Stimulated activated CD8-positive, alpha-beta memory T cell treated with anti-CD3 and anti-CD28 coated beads, Interleukin-12 subunit alpha, Interleukin-12 subunit beta, amount 100 ng/mL, for 24 hours (primary cell): ENCODE measurements around the gene EPS15.

Experiments used
- DNase-seq: peaks from one replicate; pipeline ENCODE4 v3.0.0-alpha.2; 2020; ENCODE audit errors: extremely low read depth

Gene EPS15

DNA sequence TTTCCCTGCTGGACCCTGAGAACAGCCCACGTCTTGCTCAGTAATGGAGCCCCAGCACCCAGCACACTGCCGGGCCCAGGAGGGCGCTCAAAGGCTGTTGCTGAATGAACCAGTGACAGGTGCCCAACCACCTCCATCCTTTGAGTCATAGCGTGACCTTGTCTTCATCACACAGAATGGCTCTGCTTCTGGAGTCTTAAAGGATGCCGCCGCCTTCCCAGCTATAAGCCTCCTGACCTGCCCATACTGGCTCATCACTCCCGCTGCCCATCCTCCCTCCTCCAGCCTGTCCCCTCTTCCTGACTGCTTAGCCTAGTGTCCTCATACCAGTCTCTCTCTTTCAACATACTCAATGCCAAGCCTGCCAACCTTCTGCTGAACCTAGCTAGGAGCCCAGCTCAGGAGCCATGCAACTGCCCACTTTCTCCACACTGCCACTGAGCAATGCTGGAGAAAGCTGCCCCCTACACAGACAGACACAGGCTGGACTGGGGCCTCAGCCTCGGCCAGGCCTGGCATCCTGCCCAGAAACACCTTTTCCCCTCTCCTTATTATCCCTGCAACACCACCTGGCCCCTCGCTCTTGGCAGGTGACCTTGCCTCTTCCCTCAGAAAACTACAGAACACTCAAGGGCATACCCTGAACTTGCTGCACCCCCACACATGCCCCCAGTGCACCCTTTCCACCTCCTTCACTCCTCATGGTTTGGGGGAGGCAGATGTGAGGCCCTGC lies 202.8 kb downstream of the EPS15 start:
- no peak for DNase-seq

DNA sequence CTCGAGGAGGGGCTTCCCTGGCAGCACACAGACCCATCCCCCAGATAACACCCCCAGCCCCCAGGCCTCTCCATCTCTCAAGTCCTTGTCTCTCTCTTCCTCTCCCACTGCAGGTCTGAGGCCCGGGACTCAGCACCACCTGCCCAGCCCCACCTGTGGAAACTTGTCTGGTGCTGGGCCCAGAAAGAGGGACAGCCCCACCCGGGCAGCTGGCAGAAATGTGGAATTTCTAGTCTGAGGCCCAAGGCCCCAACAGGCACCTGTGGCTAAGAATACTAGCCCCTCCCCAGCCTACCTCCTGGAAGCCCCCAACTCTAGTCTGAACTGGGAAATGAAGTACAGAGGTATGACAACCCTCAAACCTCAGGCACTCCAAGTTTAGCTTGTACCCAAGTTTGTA lies 204.1 kb downstream of the EPS15 start:
- DNase-seq = no peak

DNA sequence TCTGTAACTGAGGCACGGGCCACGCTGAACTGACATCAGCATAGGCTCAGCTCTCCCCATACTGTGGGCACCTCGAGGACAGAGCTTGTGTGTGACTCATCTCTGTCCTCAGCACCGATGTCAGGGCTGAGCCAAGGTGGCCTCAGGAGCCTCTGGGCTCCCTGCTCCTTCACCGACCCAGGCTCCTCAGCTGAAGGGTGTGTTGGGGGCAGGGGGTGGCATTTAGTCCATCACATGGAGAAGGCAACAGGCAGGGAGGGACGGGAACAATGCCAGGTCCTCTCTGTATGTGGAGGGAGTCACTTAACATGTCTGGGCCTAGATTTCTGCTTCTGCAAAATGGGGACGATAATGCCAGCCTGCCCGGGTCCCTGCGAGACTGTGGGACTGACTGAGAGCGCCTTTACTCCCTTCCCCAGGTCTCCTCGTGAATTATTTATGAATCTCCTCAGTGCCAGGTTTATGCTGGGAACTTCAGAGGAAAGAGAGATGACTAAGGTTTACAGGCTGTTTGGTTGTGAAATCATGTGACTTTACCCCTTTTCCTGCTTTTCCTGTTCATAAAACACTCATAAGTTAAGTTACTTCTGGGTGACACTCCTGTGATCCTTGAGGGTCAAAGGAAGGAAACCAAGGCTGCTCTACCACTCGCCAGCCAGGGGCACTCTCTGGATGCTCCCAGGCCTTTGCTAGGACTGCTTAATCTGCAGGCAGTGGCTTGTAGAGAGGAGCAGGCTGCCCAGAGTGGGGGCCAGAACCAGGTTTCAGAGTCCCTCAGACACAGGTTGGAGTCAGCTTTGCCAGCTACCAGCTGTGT lies 204.9 kb downstream of the EPS15 start:
- DNase-seq = no peak

DNA sequence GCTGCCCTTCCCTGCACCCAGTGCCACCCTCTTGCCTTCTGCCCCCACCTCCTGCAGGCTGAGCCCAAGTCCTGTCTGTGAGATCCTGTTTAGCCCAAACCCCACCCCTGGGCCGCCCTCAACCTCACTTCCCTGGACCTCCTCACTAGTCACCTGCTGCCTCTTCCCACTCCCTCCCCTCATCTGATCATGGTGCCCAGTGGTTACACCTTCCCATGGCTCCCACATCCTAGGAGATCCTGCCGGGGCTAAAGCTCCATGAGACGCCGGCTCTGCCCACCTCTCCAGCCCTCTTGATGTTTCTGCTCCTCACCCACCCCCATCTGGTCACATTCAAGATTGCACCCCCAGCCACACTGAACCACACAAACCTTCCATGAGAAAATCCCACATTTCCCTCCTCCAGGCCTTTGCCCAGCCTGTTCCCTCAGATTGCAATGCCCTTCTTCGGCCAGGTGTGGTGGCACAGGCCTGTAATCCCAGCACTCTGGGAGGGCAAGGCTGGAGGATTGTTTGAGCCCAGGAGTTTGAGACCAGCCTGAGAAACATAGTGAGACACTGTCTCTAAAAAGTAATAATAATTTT lies 205.7 kb downstream of the EPS15 start:
- no peak for DNase-seq

DNA sequence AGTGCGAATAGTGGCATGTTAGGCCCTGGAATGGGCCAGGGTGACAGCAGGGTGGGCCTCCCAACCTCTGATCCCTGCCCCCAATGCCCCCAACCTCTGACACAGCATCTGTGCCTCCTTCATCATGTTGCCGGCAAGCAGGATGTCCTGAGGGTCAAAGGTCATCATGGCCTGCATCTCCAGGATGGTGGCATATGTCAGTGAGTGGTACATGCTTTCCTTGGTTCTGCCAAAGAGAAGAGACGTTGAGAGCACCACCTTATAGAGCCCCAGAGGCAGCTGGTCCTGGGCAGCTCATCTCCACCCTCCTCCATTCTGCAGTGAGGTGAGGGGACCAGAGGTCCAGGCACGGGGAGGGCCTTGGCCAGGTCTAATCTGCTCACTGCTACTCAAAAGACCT lies 206.3 kb downstream of the EPS15 start:
- no peak for DNase-seq

DNA sequence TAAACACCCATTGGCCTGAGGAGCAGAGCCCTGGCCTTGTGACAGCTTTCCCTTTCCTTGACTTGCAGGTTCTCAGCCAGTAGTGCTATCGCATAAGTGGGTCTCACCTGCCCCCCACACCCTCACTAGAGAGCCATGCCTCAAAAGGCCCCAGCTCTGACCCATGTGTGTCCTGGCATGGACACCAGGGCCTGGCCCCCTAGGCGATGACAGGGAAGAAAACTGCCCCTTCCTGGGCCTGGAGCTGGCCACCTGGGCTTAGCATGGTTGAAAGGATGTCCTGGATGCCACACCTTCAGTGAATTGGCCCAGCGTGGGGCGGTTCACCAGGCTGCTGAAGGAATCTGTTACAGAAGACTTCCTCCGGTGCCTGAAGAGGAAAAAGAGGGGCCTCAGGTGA lies 207.2 kb downstream of the EPS15 start:
- no peak for DNase-seq

DNA sequence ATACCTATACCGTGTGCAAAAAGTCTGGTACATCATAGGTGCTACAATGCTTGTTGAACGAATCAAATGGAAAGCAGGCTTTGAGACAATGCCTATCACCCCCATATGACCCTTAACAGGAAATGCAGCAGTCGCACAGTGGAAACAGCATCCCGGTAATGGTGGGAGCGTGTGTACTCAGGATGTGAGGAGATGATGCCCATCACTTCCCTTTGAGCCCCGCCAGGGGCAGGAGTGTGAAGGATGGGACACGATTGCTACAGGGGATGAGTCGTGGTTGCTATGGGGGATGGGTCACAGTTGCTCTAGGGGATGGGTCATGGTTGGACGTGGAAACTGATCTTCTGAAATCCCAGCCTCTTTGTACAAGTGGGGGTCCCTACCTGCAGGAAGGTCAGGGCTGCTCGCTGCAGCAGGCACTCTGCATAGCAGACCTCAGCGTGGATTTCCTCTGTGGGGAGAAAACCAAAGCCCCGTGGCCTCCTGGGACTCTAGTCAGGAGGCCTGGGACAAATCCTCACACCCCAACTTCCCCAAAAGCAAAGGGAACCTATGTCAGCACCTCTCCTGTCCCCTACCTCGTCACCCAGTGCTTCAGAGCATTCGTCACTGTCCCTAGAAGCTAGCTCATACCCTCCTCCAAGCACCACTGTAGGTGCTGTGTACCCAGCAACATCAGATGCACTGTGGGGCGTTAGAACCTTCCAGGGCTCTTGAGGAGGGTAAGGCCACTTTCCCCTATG lies 208.0 kb downstream of the EPS15 start:
- DNase-seq = no peak

DNA sequence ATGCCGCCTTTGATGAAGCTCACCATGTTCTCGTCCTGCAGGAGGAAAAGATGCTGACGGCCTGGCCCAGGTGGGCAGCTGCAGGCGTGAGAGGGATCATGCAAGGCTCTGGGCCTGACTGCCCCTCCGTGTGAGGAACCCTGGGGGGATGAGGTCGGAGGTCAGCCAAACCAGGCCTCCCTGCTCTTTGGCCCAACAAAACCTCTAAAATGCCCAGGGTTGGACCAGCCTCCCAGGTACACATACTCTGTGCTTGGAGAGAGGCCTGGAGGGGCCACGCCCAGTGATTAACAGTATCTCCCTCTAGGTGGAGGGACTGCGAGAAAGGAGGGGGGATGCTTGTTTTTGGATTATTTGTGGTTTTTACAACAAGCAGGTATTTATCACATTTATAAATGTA lies 209.8 kb downstream of the EPS15 start:
- no peak for DNase-seq

DNA sequence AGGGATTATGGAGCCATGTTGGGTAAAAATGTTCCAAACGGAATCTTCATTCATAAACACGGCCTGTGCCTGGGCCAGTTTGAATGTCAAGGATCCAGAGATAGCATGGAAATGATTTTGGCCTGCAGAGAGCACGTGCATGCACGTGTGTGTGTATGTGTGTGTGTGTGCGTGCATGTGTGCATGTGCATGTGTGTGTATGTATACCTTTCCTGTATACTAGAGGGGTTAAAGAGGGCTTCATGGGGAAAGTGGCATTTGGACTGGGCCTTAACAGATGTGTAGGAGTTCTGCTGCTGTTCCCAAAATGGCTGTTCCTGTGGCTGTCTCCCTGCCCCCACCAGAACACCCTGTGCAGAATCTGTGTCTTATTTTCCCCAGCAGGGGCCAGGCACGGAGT lies 210.4 kb downstream of the EPS15 start:
- DNase-seq = no peak

DNA sequence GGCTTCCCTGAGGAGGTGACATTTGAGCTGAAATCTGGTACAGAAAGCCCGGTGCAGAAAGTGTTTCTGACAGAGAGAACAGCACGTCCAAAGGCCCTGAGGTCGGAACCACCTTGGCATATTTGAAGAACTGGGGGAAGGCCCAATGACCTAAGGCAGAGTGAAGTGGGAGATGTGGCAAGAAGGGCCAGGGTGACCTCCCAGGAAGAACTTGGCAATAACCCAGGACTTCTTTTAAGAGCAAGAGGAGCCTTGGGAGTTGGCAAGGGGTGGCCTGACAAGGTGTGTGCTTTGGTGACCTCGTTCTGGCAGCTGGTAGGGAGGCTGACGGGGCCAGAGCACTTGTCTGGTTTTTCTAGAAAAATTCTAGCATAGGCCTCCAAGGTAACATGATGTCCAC lies 212.1 kb downstream of the EPS15 start:
- no peak for DNase-seq

DNA sequence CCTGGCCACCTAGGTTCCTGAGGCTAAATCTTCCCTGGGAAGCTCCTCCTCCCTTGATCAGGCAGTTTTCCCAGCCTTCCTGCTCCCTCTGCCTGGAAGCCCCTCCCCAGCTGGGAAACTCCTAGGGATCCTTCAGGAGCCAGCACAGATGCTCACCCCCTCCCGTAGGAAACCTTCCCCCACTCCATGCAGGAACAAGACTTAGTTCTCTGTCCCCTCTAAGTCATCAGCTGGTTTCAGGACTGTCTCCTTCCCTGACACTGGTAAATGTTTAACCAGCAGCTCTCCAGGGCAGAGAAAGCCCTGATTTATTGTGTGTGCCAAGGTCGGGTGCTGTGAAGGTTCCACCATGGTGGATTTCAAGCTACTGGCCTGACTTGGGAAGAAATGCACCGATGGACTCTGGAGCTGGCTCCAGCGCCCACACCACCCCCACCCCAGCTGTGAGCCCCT lies 213.7 kb downstream of the EPS15 start:
- no peak for DNase-seq

DNA sequence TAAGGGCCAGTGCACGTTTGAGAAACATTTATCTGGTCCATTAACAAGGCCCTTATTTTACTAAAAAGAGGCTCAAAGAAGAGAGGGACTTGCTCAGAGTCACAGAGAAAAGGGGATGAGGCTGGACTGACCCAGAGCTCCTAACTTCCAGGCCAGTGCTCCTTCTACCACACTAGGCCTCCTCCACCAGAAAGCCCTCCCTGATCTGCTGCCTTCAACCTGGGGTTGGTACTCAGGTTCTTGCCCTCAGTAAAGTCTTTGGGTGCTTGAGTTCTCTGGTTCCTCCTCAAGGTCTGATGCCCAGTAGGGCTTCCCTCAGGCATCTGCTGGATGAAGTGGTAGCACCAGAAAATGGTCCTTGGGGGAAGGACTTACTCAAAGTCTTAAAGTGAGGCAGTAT lies 214.7 kb downstream of the EPS15 start:
- no peak for DNase-seq
